GM12878 (cell line): ENCODE results near the gene B4GALT4. TPM values are rescaled to one million over a fixed set of nuclear protein-coding genes. Genes with fewer than 3 reads are reported as not detected.

Experiments used
- ATAC-seq: fragments of 200-7000 bp; cut with Tn5 transposase; 3 replicates; pipeline ENCODE4 v1.9.1; 2020; ENCODE audit warnings: mild to moderate bottlenecking, moderate library complexity
- BruUV-seq: library from RNA; stranded (reverse); fragments of 400-500 nt; replicated peaks from 2 replicates; lab custom pipeline; 2021; lab: Mats Ljungman, UMichigan
- CTCF ChIA-PET: fragments of 300-600 bp; sonication (Branson Sonifier 250); formaldehyde crosslinking; extraction: SDS; loops from one replicate; lab custom pipeline; 2021; ENCODE audit warnings: inconsistent platforms; lab: Yijun Ruan, JAX
- POLR2A ChIA-PET: fragments of 350-600 bp; formaldehyde crosslinking; extraction: SDS; loops from one replicate; lab custom pipeline; 2021; ENCODE audit warnings: inconsistent platforms; lab: Charles Lee
- RAD21 ChIA-PET: fragments of 300-600 bp; sonication (Branson Sonifier 250); formaldehyde crosslinking; loops from one replicate; lab custom pipeline; 2023; ENCODE audit warnings: antibody characterized with exemption; ENCODE audit not compliant: unreplicated experiment; lab: Charles Lee
- SMC1A ChIA-PET: fragments of 300-600 bp; sonication (Branson Sonifier 250); formaldehyde crosslinking; loops from one replicate; lab custom pipeline; 2023; ENCODE audit not compliant: unreplicated experiment, uncharacterized antibody; lab: Charles Lee
- DNase-seq: peaks from one replicate; pipeline ENCODE4 v3.0.0-alpha.2; 2011; ENCODE audit warnings: low read depth, low spot score
- FAIRE-seq: peaks from 3 replicates; lab custom pipeline; 2011; peaks lifted over from hg19 to GRCh38; lab: Jason Lieb, UNC
- H2AFZ ChIP-seq: 2 replicates; pipeline ENCODE4 v1.6.0; 2011; ENCODE audit warnings: low read depth, low read length, control low read depth; ENCODE audit not compliant: control insufficient read depth
- H3K27ac ChIP-seq: 2 replicates; pipeline ENCODE4 v1.5.1; 2011; ENCODE audit warnings: control low read depth; ENCODE audit not compliant: control insufficient read depth, insufficient read depth
- H3K27me3 ChIP-seq, 2 experiments: replicated peaks in 1 of 2; 2 replicates each; pipeline versions ENCODE4 v1.6.0 to v1.6.1; 2011; ENCODE audit warnings: low read length in 1 of 2; ENCODE audit not compliant: control insufficient read depth in 2 of 2, insufficient read depth in 2 of 2
- H3K36me3 ChIP-seq, 2 experiments: 2 replicates each; pipeline ENCODE4 v1.5.1; 2011; ENCODE audit warnings: low read length in 1 of 2; ENCODE audit not compliant: control insufficient read depth in 2 of 2, insufficient read depth in 2 of 2
- H3K4me1 ChIP-seq: 2 replicates; pipeline ENCODE4 v1.6.1; 2011; ENCODE audit warnings: mild to moderate bottlenecking, low read length, moderate library complexity, mixed read lengths; ENCODE audit not compliant: control insufficient read depth, insufficient read depth
- H3K4me2 ChIP-seq: 2 replicates; pipeline ENCODE4 v1.6.0; 2011; ENCODE audit warnings: control low read depth; ENCODE audit not compliant: control insufficient read depth, insufficient read depth
- H3K4me3 ChIP-seq: fragments of 200-600 bp; sonication (generic); 2 replicates; pipeline ENCODE4 v1.5.1; 2016
- H3K79me2 ChIP-seq: 2 replicates; pipeline ENCODE4 v1.6.0; 2011; ENCODE audit warnings: low read length; ENCODE audit not compliant: control insufficient read depth, insufficient read depth
- H3K9ac ChIP-seq: 2 replicates; pipeline ENCODE4 v1.8.0; 2011; ENCODE audit warnings: low read length, control low read depth, mixed read lengths; ENCODE audit not compliant: control insufficient read depth, insufficient read depth
- H3K9me3 ChIP-seq: replicated peaks from 3 replicates; pipeline ENCODE4 v1.5.1; 2011; ENCODE audit warnings: mild to moderate bottlenecking, low read length; ENCODE audit not compliant: control insufficient read depth, insufficient read depth
- H4K20me1 ChIP-seq: 2 replicates; pipeline ENCODE4 v1.6.0; 2011; ENCODE audit not compliant: control insufficient read depth, insufficient read depth
- BCL11A ChIP-seq: IDR thresholded peaks from 2 replicates; pipeline ENCODE4 v1.6.1; 2011; ENCODE audit warnings: low read depth, low read length
- CBX3 ChIP-seq: fragments of 200-600 bp; sonication (generic); IDR thresholded peaks from 2 replicates; pipeline ENCODE4 v1.6.1; 2016; ENCODE audit warnings: low read depth, borderline replicate concordance
- CBX5 ChIP-seq: sonication (generic); IDR thresholded peaks from 2 replicates; pipeline ENCODE4 v1.6.1; 2016; ENCODE audit warnings: low read depth, moderate library complexity, mild to moderate bottlenecking, inconsistent platforms
- CHD4 ChIP-seq: fragments of 200-600 bp; sonication (generic); IDR thresholded peaks from 2 replicates; pipeline ENCODE4 v1.6.1; 2016; ENCODE audit warnings: mild to moderate bottlenecking
- DPF2 ChIP-seq: fragments of 450-650 bp; IDR thresholded peaks from 2 replicates; pipeline ENCODE4 v1.6.1; 2017; ENCODE audit warnings: mild to moderate bottlenecking
- EED ChIP-seq: sonication (generic); IDR thresholded peaks from 2 replicates; pipeline ENCODE4 v1.6.1; 2016; ENCODE audit warnings: antibody characterized with exemption, low read depth
- ELK1 ChIP-seq: IDR thresholded peaks from 2 replicates; pipeline ENCODE4 v1.6.1; 2012; ENCODE audit warnings: low read depth, low read length, improper control_type of control experiment
- FOXK2 ChIP-seq: fragments of 450-650 bp; IDR thresholded peaks from 2 replicates; pipeline ENCODE4 v1.6.1; 2017; ENCODE audit warnings: mild to moderate bottlenecking, moderate library complexity
- GABPA ChIP-seq: IDR thresholded peaks from 2 replicates; pipeline ENCODE4 v1.6.1; 2014; ENCODE audit warnings: antibody characterized with exemption, low read depth, mild to moderate bottlenecking, inconsistent platforms
- JUND ChIP-seq: IDR thresholded peaks from 2 replicates; pipeline ENCODE4 v1.6.1; 2012; ENCODE audit warnings: low read depth, mild to moderate bottlenecking, low read length, improper control_type of control experiment, moderate library complexity
- KDM1A ChIP-seq: fragments of 200-600 bp; sonication (generic); IDR thresholded peaks from 2 replicates; pipeline ENCODE4 v1.6.1; 2016; ENCODE audit warnings: borderline replicate concordance
- MTA2 ChIP-seq: fragments of 450-650 bp; IDR thresholded peaks from 2 replicates; pipeline ENCODE4 v1.6.1; 2016; ENCODE audit warnings: low read depth, mild to moderate bottlenecking, moderate library complexity
- MXI1 ChIP-seq: fragments of 150-350 bp; IDR thresholded peaks from 2 replicates; pipeline ENCODE4 v1.6.1; 2011; ENCODE audit warnings: low read depth, mild to moderate bottlenecking, inconsistent platforms, low read length, improper control_type of control experiment
- RAD51 ChIP-seq: fragments of 450-650 bp; IDR thresholded peaks from 2 replicates; pipeline ENCODE4 v1.6.1; 2016; ENCODE audit warnings: moderate library complexity, mild to moderate bottlenecking, inconsistent platforms
- RELB ChIP-seq: fragments of 450-650 bp; IDR thresholded peaks from 2 replicates; pipeline ENCODE4 v1.6.1; 2017; ENCODE audit warnings: low read depth, mild to moderate bottlenecking, moderate library complexity
- RUNX3 ChIP-seq: IDR thresholded peaks from 2 replicates; pipeline ENCODE4 v1.6.1; 2012; ENCODE audit warnings: low read length, inconsistent platforms
- SMAD1 ChIP-seq: fragments of 450-650 bp; IDR thresholded peaks from 2 replicates; pipeline ENCODE4 v1.6.1; 2018; ENCODE audit warnings: mild to moderate bottlenecking, low read depth; ENCODE audit not compliant: partially characterized antibody
- SUPT20H ChIP-seq: IDR thresholded peaks from 2 replicates; pipeline ENCODE4 v1.6.1; 2011; ENCODE audit warnings: low read depth, mild to moderate bottlenecking, low read length, moderate library complexity, borderline replicate concordance; ENCODE audit not compliant: control insufficient read depth
- USF1 ChIP-seq: IDR thresholded peaks from 2 replicates; pipeline ENCODE4 v1.6.1; 2011; ENCODE audit warnings: borderline replicate concordance, low read depth, mild to moderate bottlenecking, moderate library complexity, mixed read lengths, low read length; ENCODE audit not compliant: insufficient read depth; ENCODE audit errors: extremely low read length
- YBX1 ChIP-seq: fragments of 450-650 bp; IDR thresholded peaks from 2 replicates; pipeline ENCODE4 v1.6.1; 2016; ENCODE audit warnings: antibody characterized with exemption
- ZBED1 ChIP-seq: IDR thresholded peaks from 2 replicates; pipeline ENCODE4 v1.6.1; 2016; ENCODE audit warnings: borderline replicate concordance
- ZSCAN29 ChIP-seq: fragments of 450-650 bp; IDR thresholded peaks from 2 replicates; pipeline ENCODE4 v1.6.1; 2017; ENCODE audit warnings: mild to moderate bottlenecking, moderate library complexity
- ZZZ3 ChIP-seq: IDR thresholded peaks from 2 replicates; pipeline ENCODE4 v1.6.1; 2011; ENCODE audit warnings: low read depth; ENCODE audit not compliant: control insufficient read depth, insufficient read length
- WGBS: methylation state at CpG from one replicate; pipeline ENCODE4 v1.1.6; 2016; ENCODE audit warnings: low lambda C conversion rate; ENCODE audit not compliant: insufficient replicate concordance, insufficient coverage; ENCODE audit errors: missing lambda C conversion rate; 5-methylcytosine and 5-hydroxymethylcytosine counted together
- in situ Hi-C: fragments of 300-500 bp; cut with MboI; formaldehyde crosslinking; loops from 9 replicates; pipeline ENCODE4 v1.14.3; 2018; ENCODE audit warnings: mixed read lengths
- intact Hi-C: fragments of 100-400 bp; cut with micrococcal nuclease; formaldehyde crosslinking; loops from one replicate; pipeline ENCODE4 v1.14.2; 2022; ENCODE audit not compliant: unreplicated experiment
- polyA plus RNA-seq, 11 experiments: library from polyadenylated mRNA; depleted of rRNA in 4 of 11; unstranded in 6 of 11; stranded (reverse) in 5 of 11; fragments of >200 nt; fragmentation: Nextera tagmentation in 4 of 11; fragmentation: Illumina TruSeq in 1 of 11; extraction: Ambion mirVana in 4 of 11; extraction: Trizol in 1 of 11; gene quantifications; 1 replicate in 1 of 11; 2 replicates in 10 of 11; pipeline versions ENCODE4 v1.2.1 to v1.2.3, GENCODE V29; 2011 to 2016; ENCODE audit warnings: inconsistent platforms in 2 of 11, missing spikeins in 2 of 11, low read depth in 1 of 11
- total RNA-seq, 4 experiments: library from RNA; depleted of rRNA in 3 of 4; stranded (reverse); fragments of >200 nt in 3 of 4; fragmentation: Illumina TruSeq in 1 of 4; extraction: Trizol in 1 of 4; gene quantifications; 2 replicates each; pipeline versions ENCODE4 v1.2.1 to v1.2.3, GENCODE V29; 2013 to 2021

The B4GALT4 gene
- total and polyA plus RNA-seq, 10 of the 15 experiments (the other 5 are each of a cell fraction or from before 2014, with no cell fraction given) = 8.8 to 16.7 (median 13.1) TPM

GRCh38 chr3:119279101-119279554, 38.5 kb upstream of the B4GALT4 start (continued):
- TF ChIP-seq JUND = no peak
- TF ChIP-seq MTA2 = no peak
- no peak for TF ChIP-seq RELB
- TF ChIP-seq SMAD1 = no peak
- no peak for TF ChIP-seq ELK1
- no peak for TF ChIP-seq MXI1
- TF ChIP-seq ZBED1 = no peak

- Histone ChIP-seq H3K36me3 (no peaks in the 10 kb centered on the region), H3K4me2 (no peak overlapping the region), H3K27me3 (no peaks in the 10 kb centered on the region), H3K27ac (no peak overlapping the region), H2AFZ (no peak overlapping the region), H3K9ac (no peak overlapping the region), H4K20me1 (no peaks in the 10 kb centered on the region), H3K9me3 (peaks cover 3% of the 10 kb centered on the region; the same call in 2 of the 3 replicates), H3K4me3 (no peak overlapping the region), H3K79me2 (no peaks in the 10 kb centered on the region), H3K4me1 (no peaks in the 10 kb centered on the region; the same call in 1 of the 2 replicates)
- POLR2A ChIA-PET = no interaction called here
- WGBS = 68% methylated on average over 5 of the region's 5 CpGs
- CTCF ChIA-PET = interaction anchor here (0.7 to 5.8 kb wide), 5 partner anchors 16 to 404 kb away, joined by 3 to 60 read pairs (median 21); no protein-coding TSS in a partner anchor
- ATAC-seq (no peak), DNase-seq (no peak), FAIRE-seq (no peak)
- RAD21 ChIA-PET = interaction anchor here (0.9 to 3.4 kb wide), 3 partner anchors 21 to 78 kb away, joined by 3 to 26 read pairs (median 3); no protein-coding TSS in a partner anchor
- SMC1A ChIA-PET = interaction anchor here (0.7 to 6.1 kb wide), 14 partner anchors 8 to 404 kb away, joined by 3 to 62 read pairs (median 5); no protein-coding TSS in a partner anchor
- BruUV-seq = no TSS peak
- in situ Hi-C loops = loop anchor here (25.0 kb wide), 1 partner anchor 411 kb away; the partner anchor contains the start of gene COX17
- intact Hi-C loops = loop anchor here (5.0 kb wide), 1 partner anchor 281 kb away; the partner anchor contains the start of gene CD80
- TF ChIP-seq RUNX3 = no peak
- TF ChIP-seq MXI1 = no peak
- no peak for TF ChIP-seq SUPT20H
- TF ChIP-seq GABPA = no peak
- no peak for TF ChIP-seq CBX5
- no peak for TF ChIP-seq BCL11A
- TF ChIP-seq YBX1 = no peak
- no peak for TF ChIP-seq ZSCAN29
- TF ChIP-seq CHD4 = no peak
- no peak for TF ChIP-seq FOXK2
- TF ChIP-seq USF1 = no peak
- no peak for TF ChIP-seq CBX3
- TF ChIP-seq ZZZ3 = no peak
- TF ChIP-seq DPF2 = no peak
- no peak for TF ChIP-seq KDM1A
- no peak for TF ChIP-seq RAD51
- no peak for TF ChIP-seq EED
Observed at GRCh38 chr3:119276680-119277079, 36.0 kb upstream of the B4GALT4 start.
